Activated effector memory CD4-positive, alpha-beta T cell treated with Interleukin-2 at 50 U/mL for 16 hours (primary cell): Measurements from ENCODE around the gene STK40.
A peak's percentile ranks its signal among the peaks of the same experiment; 100 is the strongest.

ENCODE experiments used
- DNase-seq: peaks from one replicate; pipeline ENCODE4 v3.0.0-alpha.2; 2020

The STK40 gene

DNA sequence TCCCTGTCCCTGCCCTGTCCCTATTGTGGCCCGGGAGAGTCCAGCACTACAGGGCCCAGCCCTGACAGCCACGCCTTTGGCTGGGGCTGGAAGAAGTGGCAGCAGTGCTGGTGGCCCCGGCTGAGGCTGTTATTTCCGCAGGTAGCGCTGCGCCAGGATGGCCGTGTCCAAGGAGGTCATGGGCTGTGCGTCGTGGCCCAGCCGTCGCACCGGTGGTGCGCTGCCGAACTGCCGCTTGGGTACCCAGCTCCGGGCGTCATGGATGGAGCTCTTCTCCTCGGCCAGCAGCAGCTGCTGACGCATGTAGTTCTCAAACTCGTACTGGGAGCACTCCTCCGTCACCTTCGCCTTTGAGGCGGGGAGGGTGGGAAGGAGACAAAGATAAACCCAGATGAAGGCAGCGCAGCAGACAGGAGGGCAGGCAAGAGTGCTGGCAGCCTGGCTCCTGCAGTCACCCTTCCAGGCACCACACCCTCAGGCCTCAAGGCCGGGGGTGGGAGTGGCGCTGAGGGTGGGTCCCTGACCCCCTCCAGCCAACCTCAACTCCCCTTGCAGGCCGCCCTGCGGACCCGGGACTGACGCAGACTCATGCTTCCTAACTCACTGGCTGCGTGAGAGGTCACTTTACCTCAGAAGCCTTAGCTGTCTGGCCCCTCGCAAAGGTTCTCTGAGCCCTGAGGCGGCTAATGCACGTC is 44.0 kb downstream of the STK40 start:
- DNase-seq: no peak

DNA sequence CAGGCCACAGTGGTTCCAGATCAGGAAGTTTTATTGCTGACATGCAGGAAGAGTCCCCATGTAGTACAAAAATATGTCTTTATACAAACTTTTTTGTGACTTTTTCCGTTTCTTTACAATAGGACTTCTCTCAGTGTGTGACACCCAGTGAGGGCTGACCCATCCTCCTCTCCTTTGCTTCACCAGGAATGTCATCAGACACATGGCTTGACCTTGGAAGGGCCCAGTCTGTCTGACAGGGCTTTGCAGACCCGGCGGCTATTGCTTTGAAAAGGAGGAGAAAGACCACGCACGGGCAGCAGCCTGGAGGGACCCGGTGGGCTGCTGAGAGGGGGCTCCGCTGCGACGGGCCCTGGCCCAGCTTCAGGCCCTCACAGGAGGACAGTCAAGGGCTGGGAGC is 46.1 kb downstream of the STK40 start:
- no peak for DNase-seq

DNA sequence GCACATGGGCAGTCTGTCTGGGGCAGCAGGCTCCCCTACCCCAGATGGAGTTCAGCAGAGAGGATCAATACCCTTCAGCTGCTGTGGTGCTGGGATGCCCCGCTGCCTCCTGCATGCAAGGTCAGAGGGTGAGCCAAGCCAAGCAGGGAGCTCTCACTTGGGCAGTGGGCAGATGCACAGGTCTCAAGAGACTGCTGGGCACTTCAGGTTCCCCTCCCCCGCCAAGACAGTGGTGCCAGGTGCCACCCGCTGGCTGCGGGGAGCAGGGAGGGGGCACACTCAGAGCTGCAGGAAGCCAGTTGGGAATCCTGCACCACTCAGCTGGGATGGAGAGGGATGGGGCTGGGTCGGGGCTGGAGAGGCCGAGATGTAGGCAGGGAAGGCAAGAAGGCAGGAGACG is 46.5 kb downstream of the STK40 start:
- DNase-seq: no peak

DNA sequence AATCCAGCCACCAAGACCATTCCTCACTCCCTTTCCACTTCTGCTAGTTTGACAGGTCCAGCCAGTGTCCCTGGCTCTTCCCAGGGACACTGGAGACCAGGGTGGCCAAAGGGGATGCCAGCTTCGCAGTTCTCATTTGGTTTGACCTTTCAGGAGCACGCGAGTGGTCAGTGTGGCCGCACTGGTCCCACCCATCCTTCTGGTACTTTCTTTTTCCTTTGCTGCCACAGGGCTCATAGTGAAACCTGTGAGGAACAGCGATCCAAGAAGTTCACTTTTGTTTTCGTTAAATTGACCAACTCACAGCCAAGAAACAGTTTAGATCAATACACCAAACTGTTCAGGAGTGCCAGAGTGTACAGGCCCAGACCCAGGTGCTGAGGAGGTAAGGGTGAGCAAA is 47.9 kb downstream of the STK40 start:
- DNase-seq: no peak

DNA sequence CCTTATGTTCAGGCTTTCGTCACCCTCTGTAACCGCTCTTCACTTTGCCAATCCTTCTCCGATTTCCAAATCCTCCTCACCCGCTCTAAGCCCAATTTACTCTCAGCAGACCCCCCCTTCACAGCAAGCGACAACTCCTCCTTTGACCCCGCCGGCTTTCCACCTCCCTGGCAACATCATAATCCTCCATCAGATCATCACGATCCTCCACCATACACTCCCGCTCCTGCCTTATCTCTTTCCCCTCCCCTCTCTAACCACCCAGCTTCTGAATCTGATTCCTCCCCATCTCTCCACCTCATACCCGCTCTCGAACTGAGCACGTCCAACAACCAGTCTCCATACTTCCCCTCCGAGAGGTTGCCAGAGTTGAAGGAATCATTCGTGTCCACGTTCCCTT is 54.8 kb downstream of the STK40 start:
- no peak for DNase-seq

DNA sequence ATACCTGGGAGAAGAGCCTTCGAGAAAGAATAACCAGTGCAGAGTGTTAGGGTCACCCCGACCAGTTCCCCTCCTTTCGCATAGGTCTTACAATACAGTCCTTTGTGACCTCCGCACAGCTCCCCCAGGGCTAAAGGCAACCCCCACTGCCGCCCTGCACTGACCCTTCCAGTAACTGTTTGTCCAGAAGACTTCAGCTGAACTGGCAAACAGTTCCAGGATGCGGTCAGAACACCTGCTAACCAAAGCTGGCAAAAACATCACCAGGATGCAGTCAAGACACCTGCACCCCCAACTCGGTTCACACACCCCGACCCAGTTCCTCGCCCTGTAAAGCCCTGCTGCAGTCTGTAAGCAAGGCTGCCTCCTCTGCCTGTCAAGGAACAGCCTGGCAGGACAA is 55.9 kb downstream of the STK40 start:
- DNase-seq: no peak

DNA sequence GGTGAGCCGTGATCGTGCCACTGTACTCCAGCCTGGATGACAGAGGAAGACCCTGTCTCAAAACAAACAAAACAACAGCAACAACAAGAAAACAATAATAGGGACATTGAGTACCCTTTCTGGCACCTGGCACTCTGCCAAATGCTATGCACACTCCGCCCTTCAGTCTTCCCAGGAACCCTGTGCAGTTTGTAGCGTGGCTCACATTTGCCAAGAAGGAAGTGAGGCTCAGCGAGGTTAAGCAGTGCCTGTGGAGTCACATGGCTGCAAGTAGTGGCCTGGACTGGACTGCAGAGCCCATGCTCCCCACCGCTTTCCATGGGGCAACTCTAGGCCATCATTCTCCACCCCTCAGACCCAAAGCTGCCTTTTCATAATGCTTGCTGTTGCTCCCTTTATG is 57.0 kb downstream of the STK40 start:
- no peak for DNase-seq

DNA sequence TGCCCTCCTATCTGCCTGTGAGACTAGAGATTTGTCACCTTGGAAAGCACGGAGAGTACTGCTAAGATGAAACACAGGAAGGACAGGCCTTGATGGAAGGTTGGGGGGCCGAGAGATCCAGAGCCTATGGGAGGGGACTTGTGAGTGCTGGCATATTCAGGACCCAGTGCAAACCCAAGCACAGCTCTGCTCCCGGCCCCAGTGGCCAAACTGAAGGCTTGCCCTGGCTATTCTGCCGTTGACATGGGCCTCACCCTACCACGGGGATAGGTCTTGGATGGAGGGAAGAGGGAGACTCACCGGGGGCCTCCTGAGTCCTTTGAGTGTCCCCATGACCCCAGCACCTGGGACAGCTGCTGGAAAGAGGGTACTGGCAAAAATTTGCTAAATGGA is 57.6 kb downstream of the STK40 start:
- no peak for DNase-seq

DNA sequence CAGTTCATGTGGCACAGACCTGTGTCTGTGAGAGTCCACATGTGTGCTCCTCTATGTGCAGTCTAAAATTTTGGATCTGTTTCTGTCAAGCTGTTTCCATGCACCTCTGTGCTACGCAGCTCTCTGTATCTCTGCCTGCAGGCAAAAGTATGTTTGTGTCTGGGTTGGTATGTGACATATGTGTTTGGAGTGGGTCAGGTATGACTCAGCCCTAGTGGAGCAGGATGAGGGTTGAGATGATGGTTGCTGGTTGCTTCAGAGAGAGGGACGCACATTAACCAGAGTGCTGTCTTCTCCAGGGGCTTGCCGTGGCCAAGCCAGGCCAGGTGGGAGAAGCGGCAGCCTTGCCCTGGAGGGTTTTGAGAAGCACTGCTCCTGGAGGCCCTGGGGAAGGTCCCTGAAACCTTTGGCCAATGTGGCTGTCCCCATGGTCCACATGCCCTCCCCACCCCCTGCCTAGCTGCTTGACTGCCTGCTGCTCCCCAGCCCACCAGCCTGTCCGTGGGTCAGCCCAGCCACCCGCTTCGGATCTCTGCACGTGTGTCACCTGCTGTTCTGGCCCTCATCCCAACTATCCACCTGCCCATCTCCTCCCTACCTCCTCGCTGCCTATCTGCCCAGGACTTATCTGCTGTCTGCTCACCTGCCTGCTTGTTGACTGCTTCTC is 58.2 kb downstream of the STK40 start:
- no peak for DNase-seq

DNA sequence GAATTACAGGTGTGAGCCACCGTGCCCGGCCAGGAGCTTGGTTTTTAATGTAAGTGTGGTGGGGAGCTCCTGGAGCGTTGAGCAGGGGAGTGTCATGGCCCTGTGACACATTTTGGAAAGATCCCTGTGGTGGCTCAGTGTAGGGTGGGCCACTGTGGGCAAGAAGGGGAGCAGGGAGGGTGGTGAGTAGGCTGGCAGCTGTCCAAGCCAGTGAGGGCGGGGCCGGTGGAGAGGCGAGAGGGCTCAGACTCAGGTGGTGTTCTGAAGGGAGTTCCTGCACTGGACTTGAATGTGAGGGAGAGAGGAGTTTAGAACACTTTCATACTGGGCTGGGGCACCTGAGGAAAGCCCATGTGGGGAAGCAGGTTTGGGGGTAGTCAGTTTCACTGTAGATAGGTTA is 59.2 kb downstream of the STK40 start:
- DNase-seq: no peak

DNA sequence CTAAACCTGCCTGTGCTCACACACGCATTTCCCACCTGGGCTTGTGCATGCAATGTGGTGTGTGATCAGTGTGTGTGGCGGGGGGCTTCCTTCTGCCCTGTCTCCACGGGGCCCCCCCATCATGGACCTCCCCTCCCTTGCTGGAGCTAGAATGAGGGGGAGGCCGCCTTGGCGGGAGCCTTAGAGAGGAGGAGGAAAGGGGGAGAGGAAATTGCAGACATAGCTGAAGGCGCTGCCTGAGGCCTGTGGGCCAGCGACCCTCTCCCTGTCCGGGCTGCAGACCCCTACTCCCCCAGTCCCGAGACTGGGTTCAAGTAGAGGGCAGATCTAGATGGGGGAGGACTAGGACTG is 61.4 kb downstream of the STK40 start:
- DNase-seq: no peak

DNA sequence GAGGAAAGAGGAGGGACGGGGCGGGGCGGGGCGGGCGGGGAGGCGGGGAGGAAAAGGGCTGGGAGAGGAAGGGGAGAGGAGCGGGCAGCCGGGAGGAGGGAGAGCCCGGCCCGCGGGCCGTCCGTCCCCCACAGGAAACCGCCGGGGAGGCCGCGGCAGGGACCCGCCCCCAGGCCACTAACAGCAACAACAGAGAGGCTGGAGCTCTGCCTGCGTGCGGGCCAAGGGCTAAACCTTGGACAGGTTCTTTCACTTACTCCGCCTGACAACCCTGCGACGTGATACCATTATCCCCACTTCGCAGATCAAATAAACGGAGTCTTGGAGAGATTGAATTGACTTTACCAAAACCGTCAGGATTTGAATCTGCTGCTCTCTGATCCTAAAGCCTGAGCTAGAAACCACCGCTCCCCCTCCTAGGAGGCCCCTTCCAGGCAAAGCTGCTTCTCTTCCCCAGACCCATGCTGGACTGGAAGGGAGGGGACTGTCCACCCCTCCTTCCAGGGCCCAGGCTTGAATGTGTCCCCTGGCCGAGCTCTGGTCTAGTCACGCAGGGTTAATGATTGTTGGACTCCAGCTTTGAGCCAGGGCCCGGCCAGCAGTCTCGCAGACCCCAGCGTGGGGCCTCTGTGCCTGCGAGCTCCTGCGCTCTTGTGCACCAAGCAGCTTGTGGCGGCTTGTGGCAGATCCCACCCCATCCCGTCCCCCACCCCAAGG is 61.9 kb downstream of the STK40 start, which contains the start of gene EVA1B:
TSS of gene EVA1B (minus strand) at position 10 of the 717 bp plus-strand sequence. CDS start 608 bp downstream, outside the sequence.
- peak; percentile 35 for DNase-seq

DNA sequence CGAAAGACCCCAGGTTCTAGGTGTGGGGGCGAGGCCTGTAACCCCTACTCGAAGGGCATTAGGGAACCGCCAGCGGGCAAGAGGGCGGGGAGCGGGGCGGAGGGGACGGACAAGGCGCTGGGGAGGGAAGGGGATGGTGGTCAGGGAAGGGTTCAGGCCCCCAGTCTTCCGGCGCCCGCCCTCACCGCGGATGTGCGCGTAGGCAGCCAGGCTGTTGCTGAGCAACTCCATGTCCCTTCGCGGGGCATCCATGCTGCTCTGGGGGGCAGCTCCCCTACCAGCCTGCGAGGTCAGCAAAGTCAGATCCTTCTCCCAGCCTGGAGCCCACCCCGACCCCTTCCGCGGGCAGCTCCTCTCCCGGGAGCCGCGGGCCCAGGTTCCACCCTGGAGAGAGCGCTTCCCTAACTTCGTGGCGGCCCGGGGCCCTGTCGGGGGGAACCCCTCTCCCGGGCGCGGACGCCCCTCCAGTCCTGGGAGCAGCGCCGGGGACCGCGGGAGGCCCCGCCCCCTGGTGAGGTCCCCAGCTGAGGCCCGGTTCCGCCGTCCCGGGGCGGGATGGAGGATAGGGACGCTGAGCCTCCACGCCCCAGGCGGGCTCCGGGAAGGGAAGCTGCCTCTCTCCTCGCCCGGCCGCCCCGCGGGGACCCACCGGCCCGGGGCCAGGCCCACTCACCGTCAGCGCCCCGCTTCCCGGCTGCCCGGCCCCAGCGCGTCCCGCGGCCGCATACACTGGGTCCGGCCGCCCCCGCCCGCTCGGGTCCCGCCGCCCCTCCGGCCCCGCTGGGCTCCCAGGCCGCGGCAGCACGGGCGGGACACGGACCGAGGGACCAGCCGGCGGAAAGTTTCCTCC is 62.7 kb downstream of the STK40 start:
- DNase-seq: peak; percentile 8

DNA sequence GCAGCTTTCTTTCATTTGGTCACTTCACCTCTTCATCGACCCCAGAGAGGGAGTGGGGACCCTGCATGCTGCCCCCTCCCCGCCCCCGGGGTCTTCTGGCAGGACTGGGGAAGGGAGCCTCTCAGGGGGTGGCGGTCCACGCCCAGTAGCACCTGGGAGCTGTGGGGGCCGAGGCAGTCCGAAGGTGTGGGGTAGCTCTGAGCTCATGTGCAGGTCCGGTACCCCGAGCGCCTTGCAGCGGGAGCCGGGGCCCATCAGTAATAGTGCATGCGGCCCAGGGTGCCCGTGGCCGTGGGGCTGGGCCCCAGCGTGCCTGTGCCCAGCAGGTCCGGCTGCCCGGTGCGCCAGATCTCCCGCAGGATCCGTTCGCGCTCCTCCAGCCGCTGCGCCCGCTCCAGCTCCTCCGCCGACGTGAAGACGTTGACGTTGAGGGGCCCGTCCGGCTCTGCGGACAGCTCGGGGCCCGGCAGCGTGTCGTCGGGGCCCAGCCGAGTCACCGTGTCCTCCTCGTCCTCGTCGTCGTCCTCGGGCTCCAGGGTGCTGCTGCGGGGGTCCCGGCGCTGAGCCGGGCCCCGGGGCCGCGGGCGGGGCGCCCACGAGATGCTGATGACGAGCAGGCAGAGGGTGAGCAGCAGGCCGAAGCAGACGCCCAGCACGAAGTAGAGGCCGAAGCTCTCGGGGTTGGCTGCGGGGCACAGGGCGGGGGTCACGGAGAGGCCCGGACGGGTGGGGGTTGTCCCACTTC is 63.5 kb downstream of the STK40 start:
- DNase-seq: no peak

DNA sequence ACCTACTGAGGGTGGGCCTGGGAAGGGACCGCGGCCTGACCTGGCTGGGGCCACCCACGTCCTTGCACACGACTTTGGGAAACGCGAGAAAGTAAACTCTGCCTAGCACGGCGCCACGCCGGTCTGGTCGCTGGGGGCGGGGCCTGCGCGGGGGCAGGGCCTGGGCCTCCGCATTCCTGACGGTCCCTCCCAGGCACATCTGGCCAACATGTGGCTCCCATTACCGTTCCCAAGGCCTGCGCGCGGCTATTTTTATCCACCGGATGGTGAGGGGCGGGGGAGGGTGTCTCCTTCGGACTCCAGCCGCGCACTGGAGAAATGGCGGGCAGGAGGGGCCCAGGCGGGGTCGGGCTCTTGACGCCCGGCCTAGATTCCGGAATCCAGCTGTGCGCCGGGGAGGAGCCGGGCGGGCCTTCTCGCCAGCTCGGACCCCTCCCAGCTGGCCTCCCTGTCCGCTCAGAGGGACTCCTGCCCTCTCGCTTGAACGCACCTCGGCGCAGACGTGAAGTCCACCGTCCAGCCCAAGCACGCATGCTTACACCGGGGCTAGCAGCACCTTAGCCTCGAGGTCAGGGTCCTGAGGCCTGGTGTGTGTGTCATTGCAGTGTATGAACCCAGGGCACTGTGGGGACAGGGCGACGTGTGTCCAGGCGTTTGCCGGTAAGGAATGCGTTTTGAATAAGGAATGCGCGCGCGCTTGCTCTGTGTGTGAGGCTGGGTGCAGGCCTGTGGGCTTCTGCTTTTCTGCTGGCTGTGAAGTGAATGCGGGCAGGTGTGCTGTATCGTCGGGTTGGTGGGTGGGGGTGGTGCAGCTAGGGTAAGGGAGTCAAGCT is 64.4 kb downstream of the STK40 start:
- no peak for DNase-seq

DNA sequence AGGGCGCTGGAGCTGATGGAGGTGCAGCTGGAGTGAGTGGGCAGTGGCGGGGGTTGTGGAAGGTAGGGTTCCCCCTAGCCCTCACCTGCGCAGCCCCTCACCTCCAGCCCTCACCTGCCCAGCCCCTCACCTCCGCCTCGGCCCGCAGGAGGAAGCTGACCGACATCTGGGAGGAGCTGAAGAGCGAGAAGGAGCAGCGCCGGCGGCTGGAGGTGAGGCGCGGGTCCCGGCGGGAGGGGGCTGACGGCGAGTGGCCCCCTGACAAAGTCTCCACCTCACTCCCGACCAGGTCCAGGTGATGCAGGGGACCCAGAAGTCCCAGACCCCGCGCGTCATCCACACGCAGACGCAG is 65.0 kb downstream of the STK40 start:
- DNase-seq: no peak

DNA sequence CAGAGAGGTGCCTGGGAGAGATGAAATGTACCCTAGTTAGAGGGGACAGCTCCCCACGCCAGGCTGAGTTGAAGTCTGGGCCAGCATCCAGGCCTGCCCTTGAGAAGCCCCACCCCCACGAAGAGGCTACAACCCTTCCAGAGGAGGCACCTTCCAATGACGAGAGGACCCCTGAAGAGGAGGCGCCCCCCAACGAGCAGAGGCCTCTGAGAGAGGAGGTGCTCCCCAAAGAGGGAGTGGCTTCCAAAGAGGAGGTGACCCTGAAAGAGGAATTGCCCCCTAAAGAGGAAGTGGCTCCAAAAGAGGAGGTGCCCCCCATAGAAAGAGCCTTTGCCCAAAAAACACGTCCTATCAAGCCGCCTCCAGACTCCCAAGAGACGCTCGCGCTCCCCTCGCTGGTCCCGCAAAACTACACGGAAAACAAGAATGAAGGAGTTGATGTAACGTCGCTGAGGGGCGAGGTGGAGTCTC is 65.4 kb downstream of the STK40 start:
- DNase-seq: no peak

DNA sequence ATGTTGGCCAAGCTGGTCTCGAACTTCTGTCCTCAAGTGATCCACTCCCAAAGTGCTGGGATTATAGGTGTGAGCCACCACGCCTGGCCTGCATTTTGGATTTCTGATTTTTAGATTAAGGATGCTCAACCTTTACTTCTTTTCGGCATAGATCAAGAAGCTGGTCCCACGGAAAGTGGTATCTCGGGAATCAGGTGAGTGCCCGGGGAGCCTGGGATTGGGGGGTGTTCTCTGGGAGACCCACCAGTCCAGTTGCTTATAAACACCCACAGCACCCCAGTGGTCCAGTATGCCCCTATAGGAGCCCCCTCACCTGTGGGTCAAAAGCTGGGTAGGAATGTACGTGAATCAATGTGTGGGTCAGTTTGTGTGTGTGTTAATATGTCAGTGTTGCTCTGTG is 76.3 kb downstream of the STK40 start:
- DNase-seq: no peak

DNA sequence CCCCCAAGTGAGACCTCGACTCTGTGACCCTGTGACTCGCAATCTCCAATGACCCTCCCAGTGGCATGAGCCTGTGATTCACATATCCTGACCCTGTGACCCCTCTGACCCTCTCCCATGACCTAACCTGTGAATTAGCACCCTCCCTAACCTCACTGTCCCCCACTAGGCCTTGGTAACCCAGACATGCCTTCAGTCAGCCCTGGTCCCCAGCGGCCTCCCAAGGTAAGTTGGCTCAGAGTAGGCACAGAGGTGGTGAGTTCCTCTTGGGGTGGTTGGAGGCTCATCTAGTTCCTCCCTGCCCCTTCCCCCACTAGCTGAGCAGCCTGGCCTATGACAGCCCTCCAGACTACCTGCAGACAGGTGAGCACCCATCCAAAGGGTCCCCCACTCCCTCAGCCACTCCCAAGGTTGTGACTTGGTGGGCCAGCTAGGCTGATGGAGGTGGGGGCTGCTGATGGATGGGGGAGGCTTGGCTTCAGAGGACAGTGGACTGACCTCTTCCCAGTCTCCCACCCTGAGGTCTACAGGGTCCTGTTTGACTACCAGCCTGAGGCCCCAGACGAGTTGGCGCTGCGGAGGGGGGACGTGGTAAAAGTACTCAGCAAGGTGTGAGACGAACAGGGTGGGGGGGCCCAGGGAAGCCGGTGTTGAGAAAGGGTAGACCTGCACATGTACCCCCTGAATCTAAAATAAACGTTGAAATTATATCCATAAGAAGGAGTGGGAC is 78.0 kb downstream of the STK40 start:
- DNase-seq: no peak

DNA sequence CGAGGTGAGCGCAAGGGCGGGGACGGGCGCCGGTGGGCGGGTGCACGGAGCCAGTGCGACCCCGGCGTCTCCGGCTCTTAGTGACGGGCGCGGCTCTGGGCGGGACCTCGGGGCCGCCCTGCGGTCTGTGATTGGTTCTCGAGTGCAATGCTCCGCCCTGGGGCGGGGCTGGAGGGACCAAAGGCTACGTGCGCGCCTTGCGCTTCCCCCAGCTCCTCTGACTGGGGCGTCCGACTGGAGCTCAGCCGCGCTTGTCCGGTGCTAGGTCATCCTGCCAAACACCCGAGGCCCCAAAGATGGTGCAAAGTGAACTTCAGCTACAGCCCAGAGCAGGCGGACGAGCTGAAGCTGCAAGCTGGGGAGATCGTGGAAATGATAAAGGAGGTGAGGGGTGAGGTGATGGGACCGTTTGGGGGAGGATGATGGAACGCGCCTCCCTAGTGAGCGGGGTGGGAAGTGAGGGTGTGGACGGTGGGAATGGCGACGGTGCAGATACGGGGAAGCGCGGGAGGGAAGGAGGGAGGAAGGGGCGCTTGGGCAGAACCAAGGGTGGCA is 78.7 kb downstream of the STK40 start:
- DNase-seq: peak; percentile 92
